H9 (cell line): Measurements from ENCODE around the gene TMEM253. TPM values are rescaled to one million over a fixed set of nuclear protein-coding genes. Genes with fewer than 3 reads are reported as not detected.

Experiments
- DNase-seq: peaks from one replicate; pipeline ENCODE4 v3.0.0-alpha.2; 2017
- H2AFZ ChIP-seq: one replicate; pipeline ENCODE4 v1.6.1; 2013; ENCODE audit warnings: mild to moderate bottlenecking, low read length, control low read depth, moderate library complexity
- H2AK5ac ChIP-seq: 2 replicates; pipeline ENCODE4 v1.6.1; 2013; ENCODE audit warnings: low read length, control low read depth, mixed read lengths; ENCODE audit not compliant: insufficient read length
- H2BK120ac ChIP-seq: one replicate; pipeline ENCODE4 v1.6.1; 2013; ENCODE audit warnings: low read depth, mild to moderate bottlenecking, low read length, control low read depth, inconsistent platforms; ENCODE audit not compliant: poor library complexity, severe bottlenecking
- H2BK12ac ChIP-seq: 2 replicates; pipeline ENCODE4 v1.6.1; 2013; ENCODE audit warnings: low read length, control low read depth, mixed read lengths, low read depth; ENCODE audit not compliant: insufficient read length
- H2BK15ac ChIP-seq: 2 replicates; pipeline ENCODE4 v1.6.1; 2013; ENCODE audit warnings: low read depth, low read length, control low read depth
- H2BK20ac ChIP-seq: one replicate; pipeline ENCODE4 v1.6.1; 2013; ENCODE audit warnings: low read depth, mild to moderate bottlenecking, low read length, control low read depth, inconsistent platforms; ENCODE audit not compliant: poor library complexity, severe bottlenecking
- H2BK5ac ChIP-seq: 2 replicates; pipeline ENCODE4 v1.6.1; 2013; ENCODE audit warnings: low read length, control low read depth, mixed read lengths; ENCODE audit not compliant: insufficient read length
- H3K14ac ChIP-seq: 2 replicates; pipeline ENCODE4 v1.6.1; 2013; ENCODE audit warnings: low read length, control low read depth; ENCODE audit not compliant: insufficient read depth
- H3K18ac ChIP-seq: 2 replicates; pipeline ENCODE4 v1.6.1; 2013; ENCODE audit warnings: low read depth, mild to moderate bottlenecking, mixed read lengths, low read length, control low read depth; ENCODE audit not compliant: insufficient read length
- H3K23ac ChIP-seq: 2 replicates; pipeline ENCODE4 v1.6.1; 2013; ENCODE audit warnings: low read length, control low read depth, mixed read lengths, low read depth; ENCODE audit not compliant: insufficient read length
- H3K23me2 ChIP-seq: 2 replicates; pipeline ENCODE4 v1.6.1; 2013; ENCODE audit warnings: low read depth, mild to moderate bottlenecking, mixed read lengths, low read length, control low read depth; ENCODE audit not compliant: insufficient read length, poor library complexity, severe bottlenecking
- H3K27ac ChIP-seq: 2 replicates; pipeline ENCODE4 v1.5.1; 2013; ENCODE audit warnings: low read length, control low read depth, mixed read lengths, low read depth; ENCODE audit not compliant: insufficient read length
- H3K27me3 ChIP-seq: 2 replicates; pipeline ENCODE4 v1.6.1; 2013; ENCODE audit warnings: low read length, control low read depth, inconsistent platforms; ENCODE audit not compliant: insufficient read depth
- H3K4ac ChIP-seq: 2 replicates; pipeline ENCODE4 v1.6.1; 2013; ENCODE audit warnings: low read depth, mild to moderate bottlenecking, control low read depth, inconsistent platforms, low read length, moderate library complexity
- H3K4me1 ChIP-seq: 2 replicates; pipeline ENCODE4 v1.6.1; 2013; ENCODE audit warnings: low read length, control low read depth, inconsistent platforms; ENCODE audit not compliant: insufficient read depth
- H3K4me2 ChIP-seq: 2 replicates; pipeline ENCODE4 v1.6.1; 2013; ENCODE audit warnings: low read length, control low read depth, mixed read lengths; ENCODE audit not compliant: insufficient read length, insufficient read depth
- H3K56ac ChIP-seq: 2 replicates; pipeline ENCODE4 v1.6.1; 2013; ENCODE audit warnings: low read depth, mild to moderate bottlenecking, mixed read lengths, low read length, control low read depth; ENCODE audit not compliant: insufficient read length
- H3K79me1 ChIP-seq: 2 replicates; pipeline ENCODE4 v1.6.1; 2013; ENCODE audit warnings: low read depth, mild to moderate bottlenecking, moderate library complexity, low read length, control low read depth, inconsistent platforms; ENCODE audit not compliant: insufficient read depth, poor library complexity, severe bottlenecking
- H3K79me2 ChIP-seq: 2 replicates; pipeline ENCODE4 v1.6.1; 2013; ENCODE audit warnings: low read length, control low read depth, inconsistent platforms; ENCODE audit not compliant: insufficient read depth
- H3K9ac ChIP-seq: 2 replicates; pipeline ENCODE4 v1.6.1; 2013; ENCODE audit warnings: low read length, control low read depth, mixed read lengths; ENCODE audit not compliant: insufficient read length; ENCODE audit errors: extremely low read depth
- H3K9me3 ChIP-seq: one replicate; pipeline ENCODE4 v1.6.1; 2013; ENCODE audit warnings: low read depth, low read length, inconsistent platforms; ENCODE audit not compliant: control insufficient read depth
- H3T11ph ChIP-seq: one replicate; pipeline ENCODE4 v1.6.1; 2013; ENCODE audit warnings: mild to moderate bottlenecking, low read length, control low read depth, inconsistent platforms
- H4K20me1 ChIP-seq: one replicate; pipeline ENCODE4 v1.6.1; 2013; ENCODE audit not compliant: control insufficient read depth, insufficient read length, insufficient read depth
- H4K5ac ChIP-seq: 2 replicates; pipeline ENCODE4 v1.6.1; 2013; ENCODE audit warnings: low read depth, mild to moderate bottlenecking, mixed read lengths, low read length, control low read depth; ENCODE audit not compliant: insufficient read length
- H4K8ac ChIP-seq: replicated peaks from 2 replicates; pipeline ENCODE4 v1.6.1; 2013; ENCODE audit warnings: low read length, control low read depth, mixed read lengths, low read depth; ENCODE audit not compliant: insufficient read length
- H4K91ac ChIP-seq: 2 replicates; pipeline ENCODE4 v1.6.1; 2013; ENCODE audit warnings: low read depth, mild to moderate bottlenecking, moderate library complexity, mixed read lengths, low read length, control low read depth; ENCODE audit not compliant: insufficient read length
- H3K27ac Mint-ChIP-seq, 3 experiments: 2 replicates in 2 of 3; 3 replicates in 1 of 3; pipeline ENCODE4 v1.8.0; 2020 to 2021; ENCODE audit warnings: mixed read lengths in 3 of 3, mild to moderate bottlenecking in 1 of 3, moderate library complexity in 1 of 3
- H3K27me3 Mint-ChIP-seq: 2 replicates; pipeline ENCODE4 v1.8.0; 2021; ENCODE audit warnings: low read depth, mild to moderate bottlenecking, moderate library complexity, mixed read lengths
- H3K36me3 Mint-ChIP-seq, 3 experiments: 2 replicates in 2 of 3; 3 replicates in 1 of 3; pipeline ENCODE4 v1.8.0; 2020 to 2021; ENCODE audit warnings: low read depth in 3 of 3, mixed read lengths in 3 of 3; ENCODE audit not compliant: insufficient read depth in 1 of 3
- H3K4me1 Mint-ChIP-seq, 2 experiments: 2 replicates each; pipeline ENCODE4 v1.8.0; 2020; ENCODE audit warnings: mixed read lengths in 2 of 2
- H3K4me3 Mint-ChIP-seq, 2 experiments: 2 replicates in 1 of 2; 3 replicates in 1 of 2; pipeline ENCODE4 v1.8.0; 2020 to 2021; ENCODE audit warnings: mild to moderate bottlenecking in 2 of 2, mixed read lengths in 2 of 2, moderate library complexity in 1 of 2
- H3K9me3 Mint-ChIP-seq, 2 experiments: 2 replicates in 1 of 2; 3 replicates in 1 of 2; pipeline ENCODE4 v1.8.0; 2020; ENCODE audit warnings: mild to moderate bottlenecking in 2 of 2, mixed read lengths in 2 of 2, moderate library complexity in 1 of 2
- CTCF ChIP-seq: fragments of 200-600 bp; sonication (generic); conservative IDR thresholded peaks from 3 replicates; pipeline ENCODE4 v1.8.0; 2021; ENCODE audit warnings: antibody characterized with exemption, mild to moderate bottlenecking
- WGBS: extraction: QIAGEN DNeasy Blood & Tissue Kit; methylation state at CpG from one replicate; pipeline ENCODE4 v1.1.7; 2013; ENCODE audit warnings: missing lambda C conversion rate, low lambda C conversion rate, mixed read lengths; ENCODE audit not compliant: insufficient read length; ENCODE audit errors: extremely low coverage; 5-methylcytosine and 5-hydroxymethylcytosine counted together
- total RNA-seq: library from RNA; stranded (reverse); gene quantifications from 2 replicates; pipeline ENCODE4 v1.2.1, GENCODE V29; 2021

Gene TMEM253
- total RNA-seq, 1 experiment from 2014 or later = 2.2 TPM

GRCh38 chr14:21093769-21094681 is 6.8 kb upstream of the TMEM253 start:
- Mint-ChIP-seq H3K4me1 (peaks cover 57 to 58% of the 10 kb centered on the region in 2 experiments), H3K4me3 (peak overlapping the region; percentile 59 to 92), H3K27ac (peak overlapping the region; percentile 93 to 98 (median 96)), H3K9me3 (no peaks in the 10 kb centered on the region; a peak in 3 of 5 replicates), H3K36me3 (peaks cover 30 to 39% (median 38%) of the 10 kb centered on the region in 3 experiments), H3K27me3 (peaks cover 2% of the 10 kb centered on the region)
- Histone ChIP-seq H2BK120ac (no peak overlapping the region), H3K23me2 (peaks cover 12% of the 10 kb centered on the region), H4K20me1 (no peaks in the 10 kb centered on the region), H3K9me3 (no peaks in the 10 kb centered on the region), H4K5ac (no peak overlapping the region), H3K9ac (no peak overlapping the region), H2BK12ac (no peak overlapping the region), H2AFZ (no peak overlapping the region), H3K14ac (no peak overlapping the region), H3K27me3 (no peaks in the 10 kb centered on the region), H2BK5ac (no peak overlapping the region), H3K56ac (no peak overlapping the region), H3K4me2 (peak overlapping the region; percentile 42), H2AK5ac (no peak overlapping the region), H2BK20ac (no peak overlapping the region), H3K4ac (no peak overlapping the region), H3K23ac (no peak overlapping the region), H3K18ac (no peak overlapping the region), H2BK15ac (no peak overlapping the region), H3K79me1 (peaks cover 4% of the 10 kb centered on the region), H4K91ac (no peak overlapping the region), H4K8ac (no peak overlapping the region), H3K27ac (no peak overlapping the region), H3T11ph (no peak overlapping the region), H3K4me1 (peaks cover 18% of the 10 kb centered on the region), H3K79me2 (peaks cover 12% of the 10 kb centered on the region; the same call in 1 of the 2 replicates)
- TF ChIP-seq CTCF = peak; percentile 69
- peak; percentile 91 for DNase-seq
- WGBS = no CpG with 5 or more reads among the region's 7 CpGs
